K562 (cell line): ENCODE measurements around the gene GPR153. TPM values are rescaled to one million over a fixed set of nuclear protein-coding genes. Genes with fewer than 3 reads are reported as not detected.
A peak's percentile ranks its signal among the peaks of the same experiment; 100 is the strongest.

Source experiments
- E2F3 ChIP-seq: fragments of 250-450 bp; sonication (Bioruptor Pico); IDR thresholded peaks from 2 replicates; pipeline ENCODE4 v1.4.0; 2020; ENCODE audit warnings: mild to moderate bottlenecking
- GABPB1 ChIP-seq: sonication (generic); formaldehyde crosslinking; IDR thresholded peaks from 2 replicates; pipeline ENCODE4 v1.8.0; 2022; ENCODE audit warnings: mild to moderate bottlenecking, missing genetic modification reagents
- MYC ChIP-seq, 2 experiments: fragments of 250-450 bp in 1 of 2; sonication (Bioruptor Pico) in 1 of 2; IDR thresholded peaks; 2 replicates each; pipeline versions ENCODE4 v1.5.1 to v1.6.1; 2012 to 2021; ENCODE audit warnings: low read depth in 2 of 2, borderline replicate concordance in 1 of 2, improper control_type of control experiment in 1 of 2, low read length in 1 of 2, mild to moderate bottlenecking in 1 of 2, moderate library complexity in 1 of 2
- RCOR1 ChIP-seq, 2 experiments: IDR thresholded peaks; 2 replicates each; pipeline ENCODE4 v1.6.1; 2012; ENCODE audit warnings: low read depth in 2 of 2, low read length in 2 of 2, borderline replicate concordance in 1 of 2, improper control_type of control experiment in 1 of 2
- REST ChIP-seq, 2 experiments: fragments of 450-650 bp; formaldehyde crosslinking in 1 of 2; IDR thresholded peaks; 2 replicates each; pipeline versions ENCODE4 v1.4.0 to v1.6.1; 2014 to 2020; ENCODE audit warnings: mild to moderate bottlenecking in 2 of 2, borderline replicate concordance in 1 of 2, low read depth in 1 of 2
- ZFP1 ChIP-seq: fragments of 450-650 bp; formaldehyde crosslinking; IDR thresholded peaks from 2 replicates; pipeline ENCODE4 v1.4.0; 2020; ENCODE audit warnings: mild to moderate bottlenecking, mixed read lengths
- ZFP36 ChIP-seq: fragments of 150-350 bp; IDR thresholded peaks from 2 replicates; pipeline ENCODE4 v1.6.1; 2018; ENCODE audit warnings: low read length, low read depth; ENCODE audit not compliant: partially characterized antibody
- ZNF212 ChIP-seq: fragments of 450-650 bp; formaldehyde crosslinking; IDR thresholded peaks from 2 replicates; pipeline ENCODE4 v1.4.0; 2020; ENCODE audit warnings: mild to moderate bottlenecking
- ZNF551 ChIP-seq: fragments of 250-450 bp; sonication (Bioruptor Pico); IDR thresholded peaks from 2 replicates; pipeline ENCODE4 v1.5.0; 2021; ENCODE audit warnings: mild to moderate bottlenecking, moderate library complexity
- polyA plus RNA-seq, 8 experiments: library from polyadenylated mRNA; depleted of rRNA in 4 of 8; stranded (reverse) in 5 of 8; unstranded in 3 of 8; fragments of >200 nt; fragmentation: Nextera tagmentation in 2 of 8; fragmentation: Illumina TruSeq in 1 of 8; extraction: Ambion mirVana in 2 of 8; extraction: Trizol in 1 of 8; gene quantifications; 2 replicates each; pipeline versions ENCODE4 v1.2.1 to v1.2.3, GENCODE V29; 2011 to 2014; ENCODE audit warnings: inconsistent platforms in 1 of 8, missing spikeins in 1 of 8
- total RNA-seq, 7 experiments: library from RNA; depleted of rRNA in 6 of 7; stranded (reverse); fragments of >200 nt in 6 of 7; fragmentation: Illumina TruSeq in 2 of 7; extraction: Trizol in 2 of 7; gene quantifications; 2 replicates each; pipeline versions ENCODE4 v1.2.1 to v1.2.3, GENCODE V29; 2011 to 2021; ENCODE audit warnings: low replicate concordance in 1 of 7

Gene GPR153
- total and polyA plus RNA-seq, 9 of the 15 experiments (the other 6 are each of a cell fraction or from before 2014, with no cell fraction given) = 0.01 to 1.5 (median 0.51) TPM

- peak; percentile 57 for TF ChIP-seq ZFP36
- TF ChIP-seq REST (IDR thresholded peaks at IDR 0.05; ENCODE audit: borderline replicate concordance) = peak; percentile 100
- peak; percentile 100 for TF ChIP-seq REST (CRISPR knock-in tag; IDR thresholded peaks at IDR 0.05; ENCODE audit: low read depth)
- TF ChIP-seq E2F3 (CRISPR knock-in tag) = 0 out of 2 replicates have a peak, but pooled peaks have one; percentile 53
- peak; percentile 89 for TF ChIP-seq GABPB1
- TF ChIP-seq MYC (IDR thresholded peaks at IDR 0.05; ENCODE audit: low read depth, low read length) = peak; percentile 52
- TF ChIP-seq MYC (CRISPR knock-in tag; IDR thresholded peaks at IDR 0.05; ENCODE audit: borderline replicate concordance, low read depth) = no peak
- peak; percentile 22 to 95; a peak in 3 of 4 replicates for TF ChIP-seq RCOR1 (IDR thresholded peaks at IDR 0.05; ENCODE audit: borderline replicate concordance in 1 of 2, low read depth in 2 of 2, low read length in 2 of 2)
- TF ChIP-seq ZNF551 (CRISPR knock-in tag) = no peak
- TF ChIP-seq ZFP1 (CRISPR knock-in tag) = no peak
- TF ChIP-seq ZNF212 = 0 out of 2 replicates have a peak, but pooled peaks have one; percentile 31
- TF ChIP-seq, all 486 proteins: peak for 170
Observed at GRCh38 chr1:6245086-6245868, 15.6 kb downstream of the GPR153 start (continued).
